ENCODE data around the gene EIF2D. TPM values are rescaled to one million over a fixed set of nuclear protein-coding genes. Genes with fewer than 3 reads are reported as not detected.

Gene EIF2D
- total and polyA plus RNA-seq, 9 of the 15 experiments (the other 6 are each of a cell fraction or from before 2014, with no cell fraction given): 81.1 to 138 (median 93.9) TPM

- TF ChIP-seq NCOR1 (IDR thresholded peaks at IDR 0.05) (peak; percentile 49), CBFA2T2 (conservative IDR thresholded peaks at IDR 0.05) (peak; percentile 48), HMGN3 (IDR thresholded peaks at IDR 0.05; ENCODE audit: borderline replicate concordance, extremely low read depth, insufficient read length, low read depth, low read length) (peak; percentile 31), ZNF695 (CRISPR knock-in tag; IDR thresholded peaks at IDR 0.05) (0 out of 2 replicates have a peak, but pooled peaks have one; percentile 24), TRIM28 (IDR thresholded peaks at IDR 0.05) (no peak), L3MBTL2 (IDR thresholded peaks at IDR 0.05) (0 out of 2 replicates have a peak, but pooled peaks have one; percentile 15), TCF3 (CRISPR knock-in tag; IDR thresholded peaks at IDR 0.05) (peak; percentile 47), ZNF639 (CRISPR knock-in tag; conservative IDR thresholded peaks at IDR 0.05 in 1 of 2, IDR thresholded peaks at IDR 0.05 in 1 of 2) (peak in 1 of 2 experiments; percentile 79; a peak in 1 of 4 replicates), SAP30 (IDR thresholded peaks at IDR 0.05; ENCODE audit: borderline replicate concordance, insufficient read depth, low read depth, low read length, poor library complexity, severe bottlenecking) (no peak), RBFOX2 (IDR thresholded peaks at IDR 0.05; ENCODE audit: low read depth, low read length) (0 out of 2 replicates have a peak, but pooled peaks have one; percentile 35), SRSF1 (IDR thresholded peaks at IDR 0.05; ENCODE audit: low read depth, low read length) (no peak), MEF2D (tag; conservative IDR thresholded peaks at IDR 0.05; ENCODE audit: low read depth) (no peak), THRB (CRISPR knock-in tag; conservative IDR thresholded peaks at IDR 0.05) (peak; percentile 73; the same call in 1 of the 2 replicates), FOXA3 (CRISPR knock-in tag; conservative IDR thresholded peaks at IDR 0.05 in 1 of 2, IDR thresholded peaks at IDR 0.05 in 1 of 2) (peak; percentile 48 to 79; a peak in 3 of 4 replicates), CTBP1 (IDR thresholded peaks at IDR 0.05; ENCODE audit: borderline replicate concordance) (peak; percentile 31; the same call in 1 of the 2 replicates), MYNN (IDR thresholded peaks at IDR 0.05) (0 out of 2 replicates have a peak, but pooled peaks have one; percentile 66), MYNN (CRISPR knock-in tag; IDR thresholded peaks at IDR 0.05) (no peak), SMARCA4 (IDR thresholded peaks at IDR 0.05) (peak; percentile 55; the same call in 1 of the 2 replicates), AFF1 (IDR thresholded peaks at IDR 0.05; ENCODE audit: low read depth in 1 of 2, partially characterized antibody in 2 of 2) (no peak)
Measured at GRCh38 chr1:206555473-206555935, 56.8 kb downstream of the EIF2D start (continued).
